ENCODE data around the gene PRC1. TPM values are rescaled to one million over a fixed set of nuclear protein-coding genes. Genes with fewer than 3 reads are reported as not detected.

PRC1 gene
- polyA plus RNA-seq, 1 donor (not counting 4 experiments of a cell fraction or from before 2014, with no cell fraction given) = 105 TPM

- TF ChIP-seq EZH2 (IDR thresholded peaks at IDR 0.05; ENCODE audit: low read length) (no peak), CTCF (optimal IDR thresholded peaks at IDR 0.05 in 1 of 3, IDR thresholded peaks at IDR 0.05 in 1 of 3, conservative IDR thresholded peaks at IDR 0.05 in 1 of 3; ENCODE audit: extremely low read depth in 1 of 3, insufficient read depth in 2 of 3, low read length in 3 of 3) (no peak)
- H3K4me2 ChIP-seq (ENCODE audit: control insufficient read depth, extremely low read depth, insufficient read depth, low read depth, low read length) = peak within 1 kb of the TSS; percentile 98
- no peak for FAIRE-seq
- H4K20me1 ChIP-seq (ENCODE audit: control insufficient read depth, extremely low read depth, insufficient read depth, low read length) = no peaks in the 10 kb centered on the region
- H3K27ac ChIP-seq (ENCODE audit: control insufficient read depth, insufficient read depth, low read length) = peak within 1 kb of the TSS; percentile 75
- no peaks in the 10 kb centered on the region for H3K27me3 ChIP-seq (ENCODE audit: control insufficient read depth, extremely low read depth, insufficient read depth, low read length)
- peak within 1 kb of the TSS; percentile 88 for H3K9ac ChIP-seq (ENCODE audit: control insufficient read depth, extremely low read depth, insufficient read depth, low read length)
- dilution Hi-C loops (cut with MboI; ENCODE audit: extremely low pct_ligation_motif_present, low sequenced_read_pairs) = no loop called here
- H3K4me1 ChIP-seq (ENCODE audit: control insufficient read depth, extremely low read depth, insufficient read depth, low read length) = peaks cover 34% of the 10 kb centered on the region
- peak within 1 kb of the TSS; percentile 85 for H2AFZ ChIP-seq (ENCODE audit: control insufficient read depth, low read length)
- peaks cover 21% of the 10 kb centered on the region for H3K79me2 ChIP-seq (ENCODE audit: control insufficient read depth, insufficient read depth, low read length)
- peak within 1 kb of the TSS; percentile 75 to 94 (median 91) for H3K4me3 ChIP-seq (ENCODE audit: control insufficient read depth in 2 of 3, extremely low read depth in 1 of 3, insufficient read depth in 2 of 3, low read depth in 1 of 3, low read length in 3 of 3)
- H3K9me3 ChIP-seq (ENCODE audit: control insufficient read depth, low read depth, low read length) = no peaks in the 10 kb centered on the region
- H3K9me1 ChIP-seq (ENCODE audit: control insufficient read depth, extremely low read depth, insufficient read depth, low read length) = no peaks in the 10 kb centered on the region
- peaks cover 16 to 18% of the 10 kb centered on the region in 2 experiments for H3K36me3 ChIP-seq (ENCODE audit: control insufficient read depth in 2 of 2, extremely low read depth in 1 of 2, insufficient read depth in 2 of 2, low read length in 2 of 2)
- DNase-seq (ENCODE audit: low read depth, low spot score) = peak; percentile 75
These were observed 59.2 kb downstream of the PRC1 start, which contains the start of gene UNC45A for GRCh38 chr15:90934949-90935751. TSS of gene UNC45A (plus strand) at chr15:90935285. CDS start at chr15:90935325, 40 bp downstream.

- peak overlapping the region; percentile 26 for H3K27ac ChIP-seq (ENCODE audit: control insufficient read depth, insufficient read depth, low read length)
- peaks cover 8 to 11% of the 10 kb centered on the region in 2 experiments for H3K36me3 ChIP-seq (ENCODE audit: control insufficient read depth in 2 of 2, extremely low read depth in 1 of 2, insufficient read depth in 2 of 2, low read length in 2 of 2)
- peak overlapping the region; percentile 44 for H3K9ac ChIP-seq (ENCODE audit: control insufficient read depth, extremely low read depth, insufficient read depth, low read length)
- peak overlapping the region; percentile 75 to 94 (median 91) for H3K4me3 ChIP-seq (ENCODE audit: control insufficient read depth in 2 of 3, extremely low read depth in 1 of 3, insufficient read depth in 2 of 3, low read depth in 1 of 3, low read length in 3 of 3)
- no peaks in the 10 kb centered on the region for H3K27me3 ChIP-seq (ENCODE audit: control insufficient read depth, extremely low read depth, insufficient read depth, low read length)
- no peaks in the 10 kb centered on the region for H4K20me1 ChIP-seq (ENCODE audit: control insufficient read depth, extremely low read depth, insufficient read depth, low read length)
- no peaks in the 10 kb centered on the region for H3K9me3 ChIP-seq (ENCODE audit: control insufficient read depth, low read depth, low read length)
- no peaks in the 10 kb centered on the region for H3K9me1 ChIP-seq (ENCODE audit: control insufficient read depth, extremely low read depth, insufficient read depth, low read length)
- peak overlapping the region; percentile 80 for H2AFZ ChIP-seq (ENCODE audit: control insufficient read depth, low read length)
- dilution Hi-C loops (cut with MboI; ENCODE audit: extremely low pct_ligation_motif_present, low sequenced_read_pairs) = no loop called here
- no peak for FAIRE-seq
- DNase-seq (ENCODE audit: low read depth, low spot score) = peak; percentile 67
- no peak for TF ChIP-seq EZH2 (IDR thresholded peaks at IDR 0.05; ENCODE audit: low read length)
- peak; percentile 90 to 93 (median 92) for TF ChIP-seq CTCF (optimal IDR thresholded peaks at IDR 0.05 in 1 of 3, IDR thresholded peaks at IDR 0.05 in 1 of 3, conservative IDR thresholded peaks at IDR 0.05 in 1 of 3; ENCODE audit: extremely low read depth in 1 of 3, insufficient read depth in 2 of 3, low read length in 3 of 3)
- peaks cover 35% of the 10 kb centered on the region for H3K4me1 ChIP-seq (ENCODE audit: control insufficient read depth, extremely low read depth, insufficient read depth, low read length)
- peaks cover 21% of the 10 kb centered on the region for H3K79me2 ChIP-seq (ENCODE audit: control insufficient read depth, insufficient read depth, low read length)
- peak overlapping the region; percentile 98 for H3K4me2 ChIP-seq (ENCODE audit: control insufficient read depth, extremely low read depth, insufficient read depth, low read depth, low read length)
These were observed 59.9 kb downstream of the PRC1 start for GRCh38 chr15:90934256-90934948.
